Skeletal muscle tissue (tissue), 4 donors: ENCODE results near the gene PHACTR2. TPM values are rescaled to one million over a fixed set of nuclear protein-coding genes. Genes with fewer than 3 reads are reported as not detected.
"Not testable (repeated sequence)": the region's sequence is repeated elsewhere in the genome, so short reads cannot be mapped to it uniquely, and the experiment has no call there.

ENCODE experiments used
- H3K27ac ChIP-seq: one replicate; pipeline ENCODE4 v1.7.0; 2013; ENCODE audit warnings: mild to moderate bottlenecking, low read depth, low read length, inconsistent platforms
- H3K27me3 ChIP-seq, 3 donors: one replicate each; pipeline ENCODE4 v1.7.0; 2013; ENCODE audit warnings: low read length in 3 of 3; ENCODE audit not compliant: control insufficient read depth in 3 of 3, insufficient read depth in 3 of 3
- H3K36me3 ChIP-seq, 3 donors: one replicate each; pipeline ENCODE4 v1.7.0; 2013; ENCODE audit warnings: low read length in 3 of 3; ENCODE audit not compliant: control insufficient read depth in 3 of 3, insufficient read depth in 3 of 3
- H3K4me1 ChIP-seq, 3 donors: one replicate each; pipeline ENCODE4 v1.7.0; 2013; ENCODE audit warnings: low read length in 3 of 3, mild to moderate bottlenecking in 3 of 3; ENCODE audit not compliant: control insufficient read depth in 3 of 3, insufficient read depth in 3 of 3
- H3K4me3 ChIP-seq, 3 donors: one replicate each; pipeline ENCODE4 v1.7.0; 2013; ENCODE audit warnings: low read length in 3 of 3
- H3K9ac ChIP-seq, 3 donors: one replicate each; pipeline ENCODE4 v1.7.0; 2013; ENCODE audit warnings: low read length in 3 of 3, mild to moderate bottlenecking in 3 of 3, moderate library complexity in 2 of 3, low read depth in 1 of 3
- H3K9me3 ChIP-seq, 3 donors: one replicate each; pipeline ENCODE4 v1.7.0; 2013; ENCODE audit warnings: low read length in 3 of 3; ENCODE audit not compliant: control insufficient read depth in 3 of 3
- total RNA-seq: library from RNA; depleted of rRNA; stranded (reverse); fragments of >200 nt; gene quantifications from one replicate; pipeline ENCODE4 v1.2.3, GENCODE V29; 2014
- donor health status: Osteomylitis.

PHACTR2 gene
- total RNA-seq, result 38.1 TPM

DNA sequence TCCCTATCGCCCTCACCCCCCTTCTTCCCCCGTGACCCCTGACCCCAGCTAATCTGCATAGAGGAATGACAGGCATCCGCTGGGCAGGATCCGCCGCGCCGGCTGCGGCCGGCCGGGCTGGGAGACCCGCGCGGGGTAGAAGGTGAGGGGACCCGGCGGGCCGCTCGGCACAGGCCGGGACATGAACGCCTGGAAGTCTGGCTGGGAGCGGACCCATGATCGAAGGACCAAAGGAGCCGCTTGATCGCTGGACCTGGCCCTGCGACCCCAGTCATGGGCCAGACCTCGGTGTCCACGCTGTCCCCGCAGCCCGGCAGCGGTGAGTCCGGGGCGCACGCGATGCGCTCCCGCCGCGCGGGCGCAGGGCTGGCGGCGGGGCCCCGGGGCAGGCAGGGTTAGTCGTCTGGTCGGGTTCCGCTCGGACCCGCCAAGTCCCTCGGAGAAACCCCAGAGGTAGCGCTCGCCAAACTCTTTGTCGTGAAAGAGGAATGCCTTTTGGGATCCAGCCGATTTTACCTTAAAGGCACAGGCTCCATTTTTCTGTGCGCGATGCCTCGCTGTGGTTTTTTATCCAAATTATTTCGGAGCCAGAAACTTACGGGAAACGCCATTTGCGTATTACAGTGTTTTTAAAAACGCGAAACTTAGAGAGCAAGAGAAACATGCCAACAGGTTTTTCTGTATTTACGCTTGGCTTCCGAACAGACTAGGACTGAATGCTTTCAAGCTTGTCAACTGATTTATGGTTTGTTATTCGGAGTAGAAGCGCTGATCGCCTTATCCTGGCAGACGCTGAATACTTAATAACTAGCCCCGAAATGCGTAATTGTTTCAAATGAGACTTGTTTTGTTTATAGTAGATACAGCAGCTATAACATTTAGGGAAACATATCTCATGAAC, at the start of gene PHACTR2:
Gene PHACTR2 (plus strand): TSS at position 75 of the 901 bp plus-strand sequence. CDS start 199 bp downstream, at position 274.
- Histone ChIP-seq H3K27me3 (no peaks in the 10 kb centered on the region), H3K27ac (peak within 1 kb of the TSS; percentile 90), H3K9ac (peak within 1 kb of the TSS; percentile 79 to 88 (median 85)), H3K9me3 (no peaks in the 10 kb centered on the region), H3K36me3 (no peaks in the 10 kb centered on the region), H3K4me1 (peaks cover 3 to 11% (median 4%) of the 10 kb centered on the region in 3 donors), H3K4me3 (peak within 1 kb of the TSS; percentile 79 to 91 (median 84))

DNA sequence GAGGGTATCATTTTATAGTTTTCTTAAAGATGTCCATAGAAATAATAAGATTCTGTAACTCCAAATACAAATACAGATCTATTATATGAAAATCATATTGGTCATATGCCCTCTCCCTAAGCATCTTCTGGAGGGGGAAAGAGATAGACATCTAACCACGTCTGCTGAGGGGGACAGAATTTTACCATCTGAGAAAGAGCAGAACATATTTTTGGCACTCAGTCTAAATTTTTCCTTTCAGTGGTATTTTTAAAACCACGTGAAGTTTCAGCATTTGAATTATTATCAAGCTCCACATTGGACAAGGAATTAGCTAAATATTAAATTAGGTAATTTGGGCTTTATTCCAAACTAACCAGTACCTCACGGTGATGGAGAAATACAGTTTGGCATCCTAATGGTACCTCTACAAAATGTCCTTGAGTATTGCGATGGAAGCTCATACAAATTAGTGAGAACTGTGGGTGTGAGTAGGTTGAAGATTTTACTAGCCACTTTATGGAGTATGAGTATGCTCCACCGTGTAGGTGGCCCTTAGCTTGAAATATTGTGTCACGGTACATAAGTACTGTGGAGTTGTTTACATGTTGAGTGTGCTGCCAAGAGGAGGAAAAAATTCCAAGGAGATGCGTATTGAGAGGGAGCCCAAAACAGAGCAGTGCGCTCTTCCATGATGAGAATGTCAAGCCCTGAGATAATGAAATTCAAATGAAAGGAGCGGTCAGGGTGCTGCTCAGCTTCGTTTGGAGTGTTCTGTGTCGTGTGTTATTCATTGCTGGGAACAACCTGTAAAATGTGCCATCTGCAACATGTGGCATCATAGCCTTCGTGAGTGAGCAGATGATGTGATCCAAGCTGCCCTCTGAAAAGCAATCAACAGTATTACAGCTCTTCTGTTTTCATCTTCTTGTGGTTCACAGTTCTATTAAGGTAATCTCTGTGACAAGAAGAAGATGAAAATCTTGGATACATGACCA, 48.4 kb upstream of the PHACTR2 start:
- Histone ChIP-seq H3K9ac (no peak overlapping the region), H3K27ac (no peak overlapping the region), H3K36me3 (no peaks in the 10 kb centered on the region)

GRCh38 chr6:143631196-143631595, 46.6 kb upstream of the PHACTR2 start:
- not testable (repeated sequence) for H3K9me3 ChIP-seq, H3K27ac ChIP-seq, H3K9ac ChIP-seq, H3K36me3 ChIP-seq, H3K4me3 ChIP-seq, H3K4me1 ChIP-seq, H3K27me3 ChIP-seq

More for the DNA sequence above, 48.4 kb upstream of the PHACTR2 start:
- no peak overlapping the region for H3K4me3 ChIP-seq
- no peaks in the 10 kb centered on the region for H3K4me1 ChIP-seq
- no peaks in the 10 kb centered on the region for H3K9me3 ChIP-seq
- H3K27me3 ChIP-seq, result no peaks in the 10 kb centered on the region

DNA sequence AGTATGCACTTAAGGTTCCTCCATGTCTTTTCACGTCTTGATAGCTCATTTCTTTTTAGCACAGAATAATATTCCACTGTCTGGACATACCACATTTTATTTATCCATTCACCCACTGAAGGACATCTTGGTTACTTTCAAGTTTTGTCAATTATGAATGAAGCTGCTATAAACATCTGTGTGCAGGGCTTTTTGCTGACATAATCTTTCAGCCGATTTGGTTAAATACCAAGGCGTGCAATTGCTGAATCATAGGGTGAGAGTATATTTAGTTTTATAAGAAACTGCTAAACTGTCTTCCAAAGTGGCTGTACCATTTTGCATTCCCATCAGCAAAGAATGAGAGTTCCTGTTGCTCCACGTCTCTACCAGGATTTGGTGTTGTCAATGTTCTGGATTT, 44.9 kb upstream of the PHACTR2 start:
- Histone ChIP-seq H3K9ac (no peak overlapping the region), H3K27ac (no peak overlapping the region), H3K4me3 (no peak overlapping the region), H3K9me3 (no peaks in the 10 kb centered on the region), H3K27me3 (no peaks in the 10 kb centered on the region), H3K36me3 (no peaks in the 10 kb centered on the region), H3K4me1 (no peaks in the 10 kb centered on the region)

DNA sequence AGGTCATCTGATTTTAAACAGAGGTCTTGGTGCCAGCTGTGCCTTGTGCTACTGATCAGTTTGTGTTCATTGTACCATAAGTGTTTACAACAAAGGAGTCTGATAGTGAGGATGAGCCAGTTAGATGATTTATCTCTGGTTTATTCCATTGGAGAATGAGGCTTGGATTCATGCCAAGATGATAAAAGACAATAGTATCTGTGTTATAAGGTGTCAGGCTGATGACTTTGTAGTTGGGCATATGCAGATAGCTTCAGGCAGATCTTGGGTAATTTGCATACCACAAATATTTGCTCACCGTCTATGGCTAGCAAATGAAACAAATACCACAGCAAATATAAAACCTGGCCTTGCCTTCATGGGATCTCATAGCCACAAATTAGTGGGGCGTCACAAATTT, 43.3 kb upstream of the PHACTR2 start:
- H3K4me3 ChIP-seq, result no peak overlapping the region
- no peak overlapping the region for H3K9ac ChIP-seq
- H3K27ac ChIP-seq, result no peak overlapping the region
- H3K27me3 ChIP-seq, result no peaks in the 10 kb centered on the region
- no peaks in the 10 kb centered on the region for H3K36me3 ChIP-seq
- no peaks in the 10 kb centered on the region for H3K9me3 ChIP-seq
- H3K4me1 ChIP-seq, result no peaks in the 10 kb centered on the region

DNA sequence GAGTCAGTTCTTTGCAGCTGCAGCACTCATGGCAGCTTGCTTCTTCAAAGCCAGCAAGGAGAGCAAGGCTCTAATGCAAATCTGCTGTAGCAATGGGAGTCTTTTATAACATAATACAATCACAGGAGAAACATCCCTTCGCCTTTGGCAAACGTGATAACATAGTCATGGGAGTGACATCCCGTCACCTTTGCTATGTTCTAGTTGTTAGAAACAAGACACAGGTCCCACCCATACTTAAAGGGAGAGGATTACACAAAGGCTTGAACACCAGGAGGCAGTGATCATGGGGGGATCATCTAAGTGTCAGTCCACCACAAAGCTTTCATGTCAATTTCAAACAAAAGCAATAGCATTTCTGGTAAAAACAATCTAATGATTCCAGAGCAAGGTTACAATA, 40.1 kb upstream of the PHACTR2 start:
- H3K9ac ChIP-seq, result no peak overlapping the region
- no peaks in the 10 kb centered on the region for H3K4me1 ChIP-seq
- H3K9me3 ChIP-seq, result no peaks in the 10 kb centered on the region
- H3K27ac ChIP-seq, result no peak overlapping the region
- H3K27me3 ChIP-seq, result no peaks in the 10 kb centered on the region
- no peak overlapping the region for H3K4me3 ChIP-seq
- H3K36me3 ChIP-seq, result no peaks in the 10 kb centered on the region

- Histone ChIP-seq H3K36me3 (no peaks in the 10 kb centered on the region), H3K4me1 (no peaks in the 10 kb centered on the region)
These were observed 35.4 kb upstream of the PHACTR2 start for GRCh38 chr6:143642403-143642802.

DNA sequence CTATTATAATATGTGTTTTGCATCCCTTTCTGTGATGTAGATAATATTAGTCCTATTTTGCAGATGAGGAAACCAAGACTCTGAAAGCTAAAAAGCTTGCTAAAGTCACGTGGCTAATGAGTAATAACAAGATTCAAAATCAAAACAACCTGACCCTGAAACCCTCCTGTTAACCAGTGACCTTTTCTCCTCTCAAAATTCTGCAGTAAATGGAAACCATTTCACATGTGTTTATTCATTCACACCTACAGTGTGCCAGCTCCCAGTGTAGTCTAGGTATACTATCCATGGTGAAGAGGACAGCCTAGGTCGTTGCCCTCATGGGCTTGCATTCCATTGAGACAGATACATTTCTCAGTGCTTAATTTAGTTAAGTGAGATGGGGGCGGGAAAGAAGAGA, 30.6 kb upstream of the PHACTR2 start:
- H3K36me3 ChIP-seq, result no peaks in the 10 kb centered on the region
- H3K27me3 ChIP-seq, result no peaks in the 10 kb centered on the region
- H3K27ac ChIP-seq, result no peak overlapping the region

More at GRCh38 chr6:143642403-143642802, 35.4 kb upstream of the PHACTR2 start:
- Histone ChIP-seq H3K4me3 (no peak overlapping the region), H3K27ac (no peak overlapping the region), H3K9ac (no peak overlapping the region), H3K9me3 (no peaks in the 10 kb centered on the region), H3K27me3 (no peaks in the 10 kb centered on the region)

GRCh38 chr6:143647732-143648131, 30.0 kb upstream of the PHACTR2 start:
- H3K27ac ChIP-seq, result no peak overlapping the region
- no peaks in the 10 kb centered on the region for H3K9me3 ChIP-seq
- no peaks in the 10 kb centered on the region for H3K36me3 ChIP-seq
- no peaks in the 10 kb centered on the region for H3K27me3 ChIP-seq
- H3K4me3 ChIP-seq, result no peak overlapping the region
- H3K4me1 ChIP-seq, result no peaks in the 10 kb centered on the region
- H3K9ac ChIP-seq, result no peak overlapping the region

More for the DNA sequence above, 30.6 kb upstream of the PHACTR2 start:
- no peaks in the 10 kb centered on the region for H3K4me1 ChIP-seq
- H3K9me3 ChIP-seq, result no peaks in the 10 kb centered on the region
- no peak overlapping the region for H3K4me3 ChIP-seq
- H3K9ac ChIP-seq, result no peak overlapping the region

GRCh38 chr6:143649319-143649718, 28.4 kb upstream of the PHACTR2 start:
- not testable (repeated sequence) for H3K4me3 ChIP-seq, H3K9ac ChIP-seq, H3K4me1 ChIP-seq, H3K36me3 ChIP-seq, H3K27ac ChIP-seq, H3K27me3 ChIP-seq, H3K9me3 ChIP-seq
